Suprapubic skin (tissue), 3 donors: ENCODE data around the gene DAND5.

Source experiments
- EP300 ChIP-seq: sonication (generic); formaldehyde crosslinking; IDR thresholded peaks from one replicate; pipeline ENCODE4 v1.6.1; 2017; ENCODE audit warnings: antibody characterized with exemption
- POLR2A ChIP-seq, 2 donors: fragments of 450-650 bp; IDR thresholded peaks; one replicate each; pipeline ENCODE4 v1.6.1; 2017; ENCODE audit warnings: antibody characterized with exemption in 2 of 2, mild to moderate bottlenecking in 2 of 2, moderate library complexity in 2 of 2
- TF ChIP-seq, protein P1 (sequence below), 2 donors: fragments of 200-600 bp in 1 of 2; fragments of 450-650 bp in 1 of 2; sonication (generic) in 1 of 2; IDR thresholded peaks; one replicate each; pipeline ENCODE4 v1.5.1; 2016 to 2019; ENCODE audit warnings: antibody characterized with exemption in 2 of 2, mild to moderate bottlenecking in 1 of 2, moderate library complexity in 1 of 2

GRCh38 chr19:13004273-13004672, 34.9 kb downstream of the DAND5 start:
- TF ChIP-seq, protein P1, sequence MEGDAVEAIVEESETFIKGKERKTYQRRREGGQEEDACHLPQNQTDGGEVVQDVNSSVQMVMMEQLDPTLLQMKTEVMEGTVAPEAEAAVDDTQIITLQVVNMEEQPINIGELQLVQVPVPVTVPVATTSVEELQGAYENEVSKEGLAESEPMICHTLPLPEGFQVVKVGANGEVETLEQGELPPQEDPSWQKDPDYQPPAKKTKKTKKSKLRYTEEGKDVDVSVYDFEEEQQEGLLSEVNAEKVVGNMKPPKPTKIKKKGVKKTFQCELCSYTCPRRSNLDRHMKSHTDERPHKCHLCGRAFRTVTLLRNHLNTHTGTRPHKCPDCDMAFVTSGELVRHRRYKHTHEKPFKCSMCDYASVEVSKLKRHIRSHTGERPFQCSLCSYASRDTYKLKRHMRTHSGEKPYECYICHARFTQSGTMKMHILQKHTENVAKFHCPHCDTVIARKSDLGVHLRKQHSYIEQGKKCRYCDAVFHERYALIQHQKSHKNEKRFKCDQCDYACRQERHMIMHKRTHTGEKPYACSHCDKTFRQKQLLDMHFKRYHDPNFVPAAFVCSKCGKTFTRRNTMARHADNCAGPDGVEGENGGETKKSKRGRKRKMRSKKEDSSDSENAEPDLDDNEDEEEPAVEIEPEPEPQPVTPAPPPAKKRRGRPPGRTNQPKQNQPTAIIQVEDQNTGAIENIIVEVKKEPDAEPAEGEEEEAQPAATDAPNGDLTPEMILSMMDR (IDR thresholded peaks at IDR 0.05) = no peak
- TF ChIP-seq EP300 (no peak), POLR2A (IDR thresholded peaks at IDR 0.05) (no peak)
